Renal cortical epithelial cell (primary cell): ENCODE data around the gene ZBTB39. TPM values are rescaled to one million over a fixed set of nuclear protein-coding genes. Genes with fewer than 3 reads are reported as not detected.
A peak's percentile ranks its signal among the peaks of the same experiment; 100 is the strongest.
"Not testable (repeated sequence)": the region's sequence is repeated elsewhere in the genome, so short reads cannot be mapped to it uniquely, and the experiment has no call there.

Experiments
- DNase-seq: peaks from one replicate; pipeline ENCODE4 v3.0.0-alpha.2; 2011; ENCODE audit warnings: low read depth
- total RNA-seq: library from RNA; depleted of rRNA; stranded (reverse); fragments of >200 nt; gene quantifications from 2 replicates; pipeline ENCODE4 v1.2.3, GENCODE V29; 2014

ZBTB39 gene
- total RNA-seq, 1 donor from 2014 or later, result 7.3 TPM

DNA sequence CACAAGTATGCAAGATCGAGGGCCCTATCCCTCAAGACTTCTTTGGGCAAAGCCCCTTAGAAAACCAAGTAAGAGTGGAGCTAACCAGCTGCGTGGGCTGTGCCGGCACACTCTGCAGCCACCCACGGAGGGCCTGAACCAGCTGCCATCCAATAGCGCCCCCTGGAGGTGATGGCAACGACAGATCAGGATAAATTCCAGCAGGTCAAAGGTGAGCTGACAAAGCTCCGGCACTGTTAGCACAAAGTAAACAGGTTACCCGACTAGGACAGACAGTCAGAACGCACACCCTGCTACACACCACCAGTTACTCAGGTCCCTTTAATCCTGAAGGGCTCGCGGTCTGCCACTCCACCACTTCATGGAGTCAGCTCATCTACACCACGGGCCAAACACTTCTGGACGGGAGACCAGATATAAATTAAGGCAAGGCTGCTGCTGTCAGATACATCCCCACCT is 4.9 kb downstream of the ZBTB39 start:
- peak; percentile 38 for DNase-seq

DNA sequence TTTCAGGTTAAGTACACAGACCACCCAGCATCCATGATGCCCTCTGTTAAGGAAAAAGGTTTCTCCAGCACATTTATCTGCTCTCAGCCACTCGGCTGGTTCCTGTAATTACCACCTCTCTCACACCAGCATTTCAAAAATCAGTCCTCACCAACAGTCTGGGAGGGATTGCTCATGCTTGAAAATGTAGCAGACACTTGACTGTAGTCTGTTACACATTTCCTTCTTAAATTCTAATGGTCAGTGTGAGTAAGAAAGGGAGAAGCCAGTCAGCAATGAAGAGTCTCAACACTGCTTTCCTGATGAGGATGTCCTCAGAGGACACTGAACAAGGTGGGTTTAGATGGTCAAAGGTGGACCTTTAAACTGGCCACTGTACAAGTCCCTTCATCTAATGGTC is 6.0 kb downstream of the ZBTB39 start:
- peak; percentile 36 for DNase-seq

DNA sequence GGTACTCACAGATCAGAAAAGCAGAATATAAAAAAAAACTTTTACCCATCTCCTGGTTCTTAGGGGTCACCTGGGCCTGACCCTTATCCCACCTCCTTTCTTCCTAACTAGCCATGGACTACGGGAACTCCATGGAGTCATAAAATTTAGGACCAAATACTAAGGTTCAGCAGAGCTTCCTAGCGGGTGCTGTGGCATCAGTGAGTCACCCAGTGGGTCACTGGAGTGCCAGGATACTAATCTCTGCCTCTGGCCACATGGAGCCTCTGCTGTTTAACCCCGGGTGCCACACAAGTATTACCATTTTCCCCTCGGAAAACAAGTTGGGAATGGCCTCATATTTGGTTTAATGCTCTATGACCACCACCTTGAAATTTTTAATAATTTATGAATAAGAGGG is 6.9 kb downstream of the ZBTB39 start:
- DNase-seq, result no peak

GRCh38 chr12:56998981-56999380 is 7.4 kb downstream of the ZBTB39 start:
- DNase-seq, result no peak

DNA sequence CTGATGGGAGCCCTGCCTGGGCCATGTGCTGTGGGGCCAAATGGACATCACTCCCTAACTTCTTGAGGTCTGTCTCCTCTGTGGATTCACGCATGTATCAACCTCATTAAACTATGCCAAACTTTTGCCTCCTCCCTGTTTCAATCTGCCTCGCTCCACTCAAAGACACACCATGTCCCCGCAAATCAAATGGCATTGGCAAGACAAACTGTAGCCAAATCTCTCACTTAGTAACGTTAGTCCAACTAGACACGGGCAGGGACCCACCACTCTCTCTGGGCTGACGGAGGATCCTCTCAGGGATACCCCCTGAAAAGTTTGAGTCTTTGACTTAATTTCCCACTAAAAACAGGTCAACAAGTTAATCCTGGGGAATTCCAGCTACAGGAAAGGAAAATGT is 8.0 kb downstream of the ZBTB39 start:
- DNase-seq, result no peak

- DNase-seq, result no peak
Observed at GRCh38 chr12:56996793-56997545, 9.4 kb downstream of the ZBTB39 start.

- no peak for DNase-seq
Observed at GRCh38 chr12:56995930-56996496, 10.3 kb downstream of the ZBTB39 start.

DNA sequence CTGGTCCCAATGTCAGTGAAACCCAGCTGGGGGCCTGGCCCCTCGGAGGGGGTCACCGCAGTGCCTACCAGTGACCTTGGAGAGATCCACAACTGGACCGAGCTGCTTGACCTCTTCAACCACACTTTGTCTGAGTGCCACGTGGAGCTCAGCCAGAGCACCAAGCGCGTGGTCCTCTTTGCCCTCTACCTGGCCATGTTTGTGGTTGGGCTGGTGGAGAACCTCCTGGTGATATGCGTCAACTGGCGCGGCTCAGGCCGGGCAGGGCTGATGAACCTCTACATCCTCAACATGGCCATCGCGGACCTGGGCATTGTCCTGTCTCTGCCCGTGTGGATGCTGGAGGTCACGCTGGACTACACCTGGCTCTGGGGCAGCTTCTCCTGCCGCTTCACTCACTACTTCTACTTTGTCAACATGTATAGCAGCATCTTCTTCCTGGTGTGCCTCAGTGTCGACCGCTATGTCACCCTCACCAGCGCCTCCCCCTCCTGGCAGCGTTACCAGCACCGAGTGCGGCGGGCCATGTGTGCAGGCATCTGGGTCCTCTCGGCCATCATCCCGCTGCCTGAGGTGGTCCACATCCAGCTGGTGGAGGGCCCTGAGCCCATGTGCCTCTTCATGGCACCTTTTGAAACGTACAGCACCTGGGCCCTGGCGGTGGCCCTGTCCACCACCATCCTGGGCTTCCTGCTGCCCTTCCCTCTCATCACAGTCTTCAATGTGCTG is 11.0 kb downstream of the ZBTB39 start:
- no peak for DNase-seq

GRCh38 chr12:56994231-56994746 is 12.1 kb downstream of the ZBTB39 start:
- DNase-seq, result no peak

- no peak for DNase-seq
Observed at GRCh38 chr12:56993346-56993745, 13.0 kb downstream of the ZBTB39 start.

DNA sequence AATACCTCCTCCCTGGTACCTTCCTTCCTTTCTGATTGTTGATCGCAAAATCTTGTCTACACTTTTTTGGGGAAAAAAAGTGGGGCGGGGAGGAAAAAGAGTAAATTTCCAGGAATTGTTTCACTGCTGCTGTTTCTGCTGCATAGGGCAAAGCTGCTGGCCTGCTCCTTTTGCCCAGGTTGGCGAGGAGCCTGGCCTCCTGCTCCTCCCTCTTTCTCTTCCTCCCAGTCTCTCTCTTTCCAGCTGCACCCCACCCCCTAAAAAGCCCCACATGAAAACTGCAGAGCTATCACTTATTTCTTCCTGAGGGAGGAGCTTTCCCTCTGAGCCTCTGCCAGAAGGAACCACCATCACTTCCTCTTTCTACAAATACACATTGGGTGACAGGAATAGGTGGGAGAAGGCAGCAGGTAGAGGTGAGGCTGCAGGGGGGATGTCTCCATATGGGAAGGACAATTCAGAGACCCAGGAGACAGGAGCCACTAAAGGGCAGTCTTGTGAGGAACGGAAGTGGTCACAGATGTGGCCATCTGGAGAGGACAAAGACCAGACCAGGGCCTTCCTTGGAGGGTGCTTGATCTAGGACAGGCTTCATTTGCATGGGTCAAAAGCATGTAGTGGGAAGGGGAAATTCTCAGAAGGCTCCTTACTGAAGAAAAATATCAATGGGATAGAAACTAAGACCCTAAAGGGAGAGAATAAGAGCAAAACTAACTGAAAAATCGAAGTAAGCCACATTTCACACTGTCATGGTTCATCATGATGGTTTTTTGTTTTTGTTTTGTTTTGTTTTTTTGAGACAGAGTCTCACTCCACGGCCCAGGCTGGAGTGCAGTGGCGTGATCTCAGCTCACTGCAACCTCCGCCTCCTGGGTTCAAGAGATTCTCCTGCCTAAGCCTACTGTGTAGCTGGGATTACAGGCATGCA is 14.8 kb downstream of the ZBTB39 start:
- DNase-seq, result no peak

- DNase-seq, result no peak
Observed at GRCh38 chr12:56990648-56991318, 15.6 kb downstream of the ZBTB39 start.

DNA sequence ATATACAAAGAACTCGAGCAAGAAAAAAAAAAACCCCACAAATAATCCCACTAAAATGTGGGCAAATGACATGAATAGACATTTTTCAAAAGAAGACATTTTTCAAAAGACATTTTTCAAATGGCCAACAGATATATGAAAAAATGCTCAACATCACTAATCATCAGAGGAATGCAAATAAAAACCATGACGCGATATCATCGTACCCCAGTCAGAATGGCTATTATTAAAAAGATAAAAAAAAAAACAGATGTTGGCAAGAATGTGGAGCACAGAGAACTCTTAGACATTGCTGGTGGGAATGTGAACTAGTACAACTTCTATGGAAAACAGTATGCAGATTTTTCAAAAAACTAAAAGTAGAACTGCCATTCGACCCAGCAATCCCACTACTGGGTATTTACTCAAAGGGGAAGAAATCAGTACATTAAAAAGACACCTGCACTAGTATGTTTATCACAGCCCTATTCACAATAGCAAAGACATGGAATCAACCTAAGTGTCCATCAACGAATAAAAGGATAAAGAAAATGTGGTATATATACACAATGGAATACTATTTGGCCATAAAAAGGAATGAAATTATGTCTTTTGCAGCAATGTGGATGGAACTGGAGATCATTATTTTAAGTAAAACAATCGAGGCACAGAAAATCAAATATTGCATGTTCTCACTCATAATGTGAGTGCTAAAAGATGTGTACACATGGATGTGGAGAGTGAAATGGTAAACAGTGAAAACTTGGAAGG is 16.3 kb downstream of the ZBTB39 start:
- no peak for DNase-seq

DNA sequence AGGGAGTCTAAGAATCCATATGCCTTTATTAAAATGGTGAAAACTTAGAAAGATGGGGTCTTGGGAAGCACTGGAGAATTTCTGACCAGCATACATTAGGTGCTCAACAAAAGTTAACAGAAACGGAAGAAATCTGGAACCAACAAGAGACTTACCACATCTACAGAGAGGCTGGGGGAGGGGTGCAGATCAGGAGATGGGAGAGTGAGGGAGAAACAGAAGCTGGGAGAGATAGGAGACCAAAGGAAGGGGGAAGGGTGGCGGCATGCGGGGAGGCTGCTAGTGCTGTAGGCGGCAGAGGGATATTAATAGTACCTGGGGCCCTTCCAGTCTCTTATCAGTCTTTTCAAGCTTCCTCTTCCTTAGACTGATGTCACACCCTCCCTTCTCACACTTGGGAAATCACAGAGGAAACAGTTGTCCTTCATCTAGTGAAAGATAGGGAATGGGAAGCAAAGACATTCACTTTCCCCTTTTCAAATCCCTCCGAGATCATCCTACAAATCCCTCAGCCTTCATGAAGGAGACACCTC is 18.1 kb downstream of the ZBTB39 start:
- DNase-seq, result no peak

GRCh38 chr12:56987551-56988053 is 18.7 kb downstream of the ZBTB39 start:
- peak; percentile 42 for DNase-seq

- DNase-seq, result no peak
Observed at GRCh38 chr12:56987011-56987410, 19.3 kb downstream of the ZBTB39 start.

DNA sequence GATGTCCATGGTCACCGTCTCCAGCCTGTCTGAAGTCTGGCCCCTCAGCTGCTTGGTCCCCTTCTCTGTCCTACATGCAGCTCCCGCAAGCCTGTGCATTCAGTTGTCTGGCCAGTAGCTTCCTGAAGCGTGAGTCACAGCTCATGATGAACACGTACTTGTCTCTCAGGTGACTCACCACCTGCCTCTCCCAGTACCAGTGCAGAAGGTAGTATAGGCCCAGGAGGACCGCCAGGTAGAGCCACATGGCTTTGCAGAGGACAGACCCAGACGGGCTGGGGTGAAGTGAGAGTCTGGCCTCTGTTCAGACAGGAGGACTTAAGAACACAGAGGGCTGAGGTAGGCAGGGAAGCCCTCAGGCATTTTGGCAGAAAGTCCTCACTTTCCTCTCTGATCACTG is 20.6 kb downstream of the ZBTB39 start:
- DNase-seq, result peak; percentile 72

GRCh38 chr12:56983386-56983785 is 23.0 kb downstream of the ZBTB39 start:
- no peak for DNase-seq

DNA sequence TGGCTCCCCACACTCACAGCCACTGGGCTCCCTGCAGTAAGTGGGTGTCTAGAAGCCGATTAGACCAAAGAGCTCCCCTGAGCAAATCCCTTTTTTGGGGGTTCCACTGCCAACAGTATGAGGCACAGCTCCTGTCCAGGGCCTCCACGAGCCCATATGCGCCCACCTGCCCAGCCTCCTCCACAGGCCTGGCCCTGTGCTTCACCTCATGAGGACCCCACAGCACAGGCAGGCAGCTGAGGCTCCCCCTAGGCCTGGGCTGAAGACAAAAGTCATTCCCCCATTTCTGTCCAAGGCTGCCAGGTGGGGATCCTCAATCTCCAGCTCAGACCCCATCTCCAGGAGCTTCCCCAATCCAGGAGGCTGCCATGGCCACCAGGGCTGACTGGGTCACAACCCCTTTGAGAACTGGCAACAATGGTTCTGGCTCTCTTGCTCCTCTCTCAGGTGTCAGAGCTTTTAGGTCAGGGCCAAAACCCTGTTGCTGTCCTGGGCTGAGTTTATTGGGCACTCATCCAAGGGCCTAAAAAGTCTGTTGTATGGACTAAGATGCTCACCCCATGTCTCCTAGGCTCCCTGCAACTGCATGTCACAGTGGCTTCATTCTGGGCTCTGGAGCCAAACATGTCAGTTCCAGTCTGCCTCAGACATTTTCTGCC is 23.6 kb downstream of the ZBTB39 start:
- DNase-seq, result not testable (repeated sequence)
